Naive thymus-derived CD4-positive, alpha-beta T cell (primary cell): Measurements from ENCODE around the gene EPB41L2. TPM values are rescaled to one million over a fixed set of nuclear protein-coding genes. Genes with fewer than 3 reads are reported as not detected.

ENCODE experiments used
- ATAC-seq: fragments of 150-1000 bp; cut with Tn5 transposase; 2 replicates; pipeline ENCODE4 v1.10.0; 2021; ENCODE audit warnings: mild to moderate bottlenecking, moderate library complexity
- CTCF ChIA-PET: fragments of 350-600 bp; sonication (Branson Sonifier 250); formaldehyde crosslinking; loops from one replicate; lab custom pipeline; 2021; ENCODE audit warnings: antibody characterized with exemption; lab: Charles Lee
- POLR2A ChIA-PET: fragments of 350-600 bp; sonication (Branson Sonifier 250); formaldehyde crosslinking; loops from one replicate; lab custom pipeline; 2021; ENCODE audit warnings: antibody characterized with exemption, inconsistent platforms; lab: Charles Lee
- DNase-seq, 9 donors: peaks; one replicate each; pipeline versions ENCODE4 v3.0.0 to v3.0.0-alpha.2; 2020 to 2022; ENCODE audit warnings: mixed read lengths in 1 of 9
- H3K27ac ChIP-seq: one replicate; pipeline ENCODE4 v1.7.0; 2013; ENCODE audit warnings: mild to moderate bottlenecking, low read depth, low read length, moderate library complexity
- H3K27me3 ChIP-seq, 2 donors: one replicate each; pipeline ENCODE4 v1.7.0; 2013; ENCODE audit warnings: low read length in 2 of 2, mild to moderate bottlenecking in 2 of 2, moderate library complexity in 2 of 2; ENCODE audit not compliant: control insufficient read depth in 2 of 2, insufficient read depth in 2 of 2
- H3K36me3 ChIP-seq, 3 experiments: 1 replicate in 2 of 3; 2 replicates in 1 of 3; pipeline ENCODE4 v1.7.0; 2013; ENCODE audit warnings: low read length in 3 of 3, mild to moderate bottlenecking in 3 of 3, moderate library complexity in 1 of 3; ENCODE audit not compliant: insufficient read depth in 3 of 3, control insufficient read depth in 2 of 3
- H3K4me1 ChIP-seq, 2 donors: one replicate each; pipeline ENCODE4 v1.7.0; 2013; ENCODE audit warnings: low read length in 2 of 2, mild to moderate bottlenecking in 2 of 2, moderate library complexity in 1 of 2; ENCODE audit not compliant: control insufficient read depth in 2 of 2, insufficient read depth in 2 of 2
- H3K4me3 ChIP-seq: 2 replicates; pipeline ENCODE4 v1.7.0; 2013; ENCODE audit warnings: mild to moderate bottlenecking, low read length
- H3K9me3 ChIP-seq, 3 experiments: 1 replicate in 2 of 3; 2 replicates in 1 of 3; pipeline ENCODE4 v1.7.0; 2013; ENCODE audit warnings: low read length in 3 of 3; ENCODE audit not compliant: control insufficient read depth in 2 of 3
- H3K27ac Mint-ChIP-seq, 9 donors: one replicate each; pipeline ENCODE4 v1.8.0; 2020 to 2022; ENCODE audit warnings: mixed read lengths in 9 of 9, mild to moderate bottlenecking in 8 of 9, moderate library complexity in 5 of 9, inconsistent platforms in 2 of 9
- H3K27me3 Mint-ChIP-seq, 5 donors: one replicate each; pipeline ENCODE4 v1.8.0; 2021 to 2022; ENCODE audit warnings: mixed read lengths in 5 of 5, mild to moderate bottlenecking in 1 of 5
- H3K36me3 Mint-ChIP-seq, 5 donors: one replicate each; pipeline ENCODE4 v1.8.0; 2020 to 2022; ENCODE audit warnings: mixed read lengths in 5 of 5, mild to moderate bottlenecking in 3 of 5, inconsistent platforms in 1 of 5
- H3K4me1 Mint-ChIP-seq, 7 donors: one replicate each; pipeline ENCODE4 v1.8.0; 2020 to 2022; ENCODE audit warnings: mixed read lengths in 7 of 7, mild to moderate bottlenecking in 3 of 7, inconsistent platforms in 1 of 7
- H3K4me3 Mint-ChIP-seq, 10 donors: one replicate each; pipeline ENCODE4 v1.8.0; 2020 to 2022; ENCODE audit warnings: mild to moderate bottlenecking in 10 of 10, mixed read lengths in 10 of 10, moderate library complexity in 6 of 10, inconsistent platforms in 2 of 10
- H3K9me3 Mint-ChIP-seq, 11 donors: one replicate each; pipeline ENCODE4 v1.8.0; 2020 to 2022; ENCODE audit warnings: mixed read lengths in 11 of 11, mild to moderate bottlenecking in 4 of 11, inconsistent platforms in 1 of 11, moderate library complexity in 1 of 11
- intact Hi-C, 2 donors: fragments of 100-400 bp; cut with micrococcal nuclease; formaldehyde crosslinking; loops; one replicate each; pipeline ENCODE4 v1.15.1; 2023
- polyA plus RNA-seq, 2 donors: library from polyadenylated mRNA; unstranded; fragments of 300-500 nt; fragmentation: Illumina TruSeq; gene quantifications; one replicate each; pipeline ENCODE4 v1.2.3, GENCODE V29; 2021
- total RNA-seq, 6 experiments: library from RNA in 5 of 6; stranded (reverse) in 5 of 6; gene quantifications; 1 replicate in 5 of 6; 2 replicates in 1 of 6; pipeline ENCODE4 v1.2.3 and lab custom pipeline; 2021 to 2026

EPB41L2 gene
- total and polyA plus RNA-seq, 7 experiments from 2014 or later, result 4.6 to 26.9 (median 12.3) TPM

GRCh38 chr6:131065112-131065823 lies 2.2 kb upstream of the EPB41L2 start:
- Mint-ChIP-seq H3K27ac (peak overlapping the region in 2 of 9 donors; percentile 12 to 21), H3K36me3 (no peaks in the 10 kb centered on the region), H3K27me3 (peaks cover 0 to 29% (median 0%) of the 10 kb centered on the region in 5 donors), H3K4me3 (no peak overlapping the region), H3K4me1 (peaks cover 8 to 27% (median 25%) of the 10 kb centered on the region in 7 donors), H3K9me3 (peaks cover 0 to 4% (median 0%) of the 10 kb centered on the region in 11 donors)
- peaks cover 0 to 6% (median 0%) of the 10 kb centered on the region in 3 experiments for H3K36me3 ChIP-seq
- H3K27ac ChIP-seq, result no peak overlapping the region
- H3K27me3 ChIP-seq, result no peaks in the 10 kb centered on the region
- ATAC-seq (no peak), DNase-seq (no peak)
- CTCF ChIA-PET, result no interaction called here
- peaks cover 0 to 6% of the 10 kb centered on the region in 2 donors for H3K4me1 ChIP-seq
- no peaks in the 10 kb centered on the region for H3K9me3 ChIP-seq
- no peak overlapping the region for H3K4me3 ChIP-seq
- intact Hi-C loops, result loop anchor here in 1 of 2 donors (10.0 kb wide), 1 partner anchor 930 kb away; no protein-coding TSS in a partner anchor
- POLR2A ChIA-PET, result interaction anchor here (1.2 kb wide), 1 partner anchor 10 kb away, joined by 4 read pairs; no protein-coding TSS in a partner anchor

GRCh38 chr6:131063764-131064272 lies 773 bp upstream of the EPB41L2 start:
- no peak for ATAC-seq
- CTCF ChIA-PET, result no interaction called here
- intact Hi-C loops, result loop anchor here (1.0 to 10.0 kb wide), 9 partner anchors 53 to 929 kb away; partner anchors contain the start of genes AKAP7 (in 2 of the 2) and MED23 (in 2 of the 2)
- Mint-ChIP-seq H3K27ac (peak overlapping the region in 8 of 9 donors; percentile 20 to 92 (median 52)), H3K9me3 (peaks cover 0 to 3% (median 0%) of the 10 kb centered on the region in 11 donors), H3K27me3 (peaks cover 0 to 35% (median 0%) of the 10 kb centered on the region in 5 donors), H3K36me3 (no peaks in the 10 kb centered on the region), H3K4me3 (peak overlapping the region; percentile 44 to 93 (median 86)), H3K4me1 (peaks cover 8 to 27% (median 25%) of the 10 kb centered on the region in 7 donors)
- POLR2A ChIA-PET, result no interaction called here
- no peaks in the 10 kb centered on the region for H3K9me3 ChIP-seq
- DNase-seq, result peak in 1 of 9 donors; percentile 7
- H3K4me3 ChIP-seq, result peak overlapping the region; percentile 63
- peaks cover 0 to 6% of the 10 kb centered on the region in 2 donors for H3K4me1 ChIP-seq
- peaks cover 0 to 6% (median 0%) of the 10 kb centered on the region in 3 experiments for H3K36me3 ChIP-seq
- H3K27me3 ChIP-seq, result no peaks in the 10 kb centered on the region
- peak overlapping the region; percentile 67 for H3K27ac ChIP-seq

GRCh38 chr6:131062241-131063027 lies 611 bp downstream of the EPB41L2 start:
- POLR2A ChIA-PET, result no interaction called here
- H3K4me3 ChIP-seq, result peak overlapping the region; percentile 63

GRCh38 chr6:131061751-131062119 lies 1.3 kb downstream of the EPB41L2 start:
- Mint-ChIP-seq H3K9me3 (peaks cover 0 to 7% (median 2%) of the 10 kb centered on the region in 11 donors), H3K4me1 (peaks cover 8 to 27% (median 25%) of the 10 kb centered on the region in 7 donors), H3K36me3 (peaks cover 0 to under 1% (median 0%) of the 10 kb centered on the region in 5 donors), H3K27ac (peak overlapping the region in 8 of 9 donors; percentile 28 to 85 (median 70)), H3K4me3 (peak overlapping the region; percentile 74 to 93 (median 88)), H3K27me3 (peaks cover 0 to 29% (median 0%) of the 10 kb centered on the region in 5 donors)
- ChIA-PET CTCF (no interaction called here), POLR2A (no interaction called here)
- intact Hi-C loops, result loop anchor here (2.0 to 10.0 kb wide), 8 partner anchors 56 to 927 kb away; partner anchors contain the start of genes AKAP7 (in 2 of the 2) and MED23 (in 1 of the 2)
- no peak overlapping the region for H3K27ac ChIP-seq
- H3K9me3 ChIP-seq, result no peaks in the 10 kb centered on the region
- H3K27me3 ChIP-seq, result no peaks in the 10 kb centered on the region
- DNase-seq (peak in 5 of 9 donors; percentile 8 to 24 (median 12)), ATAC-seq (no peak)
- H3K4me3 ChIP-seq, result no peak overlapping the region
- H3K36me3 ChIP-seq, result peaks cover 0 to 6% (median 0%) of the 10 kb centered on the region in 3 experiments
- peaks cover 0 to 6% of the 10 kb centered on the region in 2 donors for H3K4me1 ChIP-seq

More at GRCh38 chr6:131062241-131063027, 611 bp downstream of the EPB41L2 start:
- H3K4me3 Mint-ChIP-seq, result peak overlapping the region; percentile 78 to 93 (median 90)
- H3K36me3 ChIP-seq, result peaks cover 0 to 6% (median 0%) of the 10 kb centered on the region in 3 experiments
- peaks cover 0 to 32% (median 0%) of the 10 kb centered on the region in 5 donors for H3K27me3 Mint-ChIP-seq
- DNase-seq, result peak; percentile 6 to 32 (median 25)
- intact Hi-C loops, result loop anchor here (1.0 to 10.0 kb wide), 9 partner anchors 55 to 928 kb away; partner anchors contain the start of genes AKAP7 (in 2 of the 2) and MED23 (in 2 of the 2)
- ATAC-seq, result peak; percentile 49
- no peaks in the 10 kb centered on the region for H3K27me3 ChIP-seq
- H3K27ac Mint-ChIP-seq, result peak overlapping the region in 7 of 9 donors; percentile 51 to 85 (median 74)
- H3K27ac ChIP-seq, result peak overlapping the region; percentile 54
- H3K9me3 Mint-ChIP-seq, result peaks cover 0 to 3% (median 0%) of the 10 kb centered on the region in 11 donors
- no peaks in the 10 kb centered on the region for H3K9me3 ChIP-seq
- peaks cover 8 to 27% (median 25%) of the 10 kb centered on the region in 7 donors for H3K4me1 Mint-ChIP-seq
- H3K4me1 ChIP-seq, result peaks cover 0 to 6% of the 10 kb centered on the region in 2 donors
- no peaks in the 10 kb centered on the region for H3K36me3 Mint-ChIP-seq
- CTCF ChIA-PET, result no interaction called here

- Mint-ChIP-seq H3K27me3 (peaks cover 0 to 29% (median 0%) of the 10 kb centered on the region in 5 donors), H3K9me3 (peaks cover 0 to 13% (median 5%) of the 10 kb centered on the region in 11 donors), H3K36me3 (peaks cover 0 to 5% (median 2%) of the 10 kb centered on the region in 5 donors), H3K4me3 (peak overlapping the region; percentile 74 to 93 (median 88)), H3K4me1 (peaks cover 8 to 27% (median 25%) of the 10 kb centered on the region in 7 donors), H3K27ac (peak overlapping the region in 8 of 9 donors; percentile 28 to 85 (median 70))
- no peaks in the 10 kb centered on the region for H3K9me3 ChIP-seq
- DNase-seq (no peak), ATAC-seq (no peak)
- no peaks in the 10 kb centered on the region for H3K27me3 ChIP-seq
- H3K4me3 ChIP-seq, result no peak overlapping the region
- H3K36me3 ChIP-seq, result peaks cover 0 to 6% (median 0%) of the 10 kb centered on the region in 3 experiments
- no peak overlapping the region for H3K27ac ChIP-seq
- ChIA-PET CTCF (interaction anchor here (1.0 kb wide), 1 partner anchor 176 kb away, joined by 3 read pairs; no protein-coding TSS in a partner anchor), POLR2A (interaction anchor here (0.8 kb wide), 1 partner anchor 8 kb away, joined by 4 read pairs; no protein-coding TSS in a partner anchor)
- peaks cover 0 to 6% of the 10 kb centered on the region in 2 donors for H3K4me1 ChIP-seq
- intact Hi-C loops, result loop anchor here (5.0 to 10.0 kb wide), 5 partner anchors 56 to 926 kb away; partner anchors contain the start of gene AKAP7 (in 1 of the 2)
These were observed 1.8 kb downstream of the EPB41L2 start for GRCh38 chr6:131061041-131061750.
